B cell (primary cell): ENCODE measurements around the gene ANKRD33B.

Source experiments
- CTCF ChIP-seq: fragments of 200-600 bp; IDR thresholded peaks from one replicate; pipeline ENCODE4 v1.8.0; 2022; ENCODE audit warnings: antibody characterized with exemption, mild to moderate bottlenecking
- EZH2 ChIP-seq: IDR thresholded peaks from 2 replicates; pipeline ENCODE4 v1.6.1; 2012; ENCODE audit warnings: borderline replicate concordance, low read depth, mild to moderate bottlenecking, moderate library complexity, low read length; ENCODE audit not compliant: insufficient read depth, poor library complexity, severe bottlenecking

- TF ChIP-seq CTCF (no peak), EZH2 (no peak)
Measured at GRCh38 chr5:10585518-10585915, 21.6 kb downstream of the ANKRD33B start.
